GM18867 (cell line): ENCODE results near the gene KRTAP1-1.
"Not testable (repeated sequence)": the region's sequence is repeated elsewhere in the genome, so short reads cannot be mapped to it uniquely, and the experiment has no call there.

Experiments
- ATAC-seq: cut with Tn5 transposase; IDR thresholded peaks from one replicate; pipeline ENCODE4 v1.9.1; 2021; ENCODE audit warnings: mild to moderate bottlenecking, moderate library complexity; ENCODE audit not compliant: unreplicated experiment

KRTAP1-1 gene

GRCh38 chr17:41057547-41057946, 16.3 kb upstream of the KRTAP1-1 start:
- ATAC-seq: no peak

- ATAC-seq: not testable (repeated sequence)
Measured at GRCh38 chr17:41055130-41055529, 13.9 kb upstream of the KRTAP1-1 start, which contains the start of gene KRTAP2-2. Gene KRTAP2-2 (minus strand): TSS chr17:41055230. CDS start chr17:41055211, 19 bp downstream.

- not testable (repeated sequence) for ATAC-seq
Measured at GRCh38 chr17:41054556-41054955, 13.3 kb upstream of the KRTAP1-1 start.

GRCh38 chr17:41054025-41054424, 12.8 kb upstream of the KRTAP1-1 start:
- no peak for ATAC-seq

GRCh38 chr17:41052566-41052965, 11.3 kb upstream of the KRTAP1-1 start:
- ATAC-seq: no peak

GRCh38 chr17:41049110-41049509, 7.9 kb upstream of the KRTAP1-1 start:
- no peak for ATAC-seq

- no peak for ATAC-seq
Measured at GRCh38 chr17:41048441-41048840, 7.2 kb upstream of the KRTAP1-1 start.

- ATAC-seq: not testable (repeated sequence)
Measured at GRCh38 chr17:41046735-41047465, 5.7 kb upstream of the KRTAP1-1 start, which contains the start of gene KRTAP2-1. Gene KRTAP2-1 (minus strand): TSS chr17:41047316. CDS start chr17:41047267, 49 bp downstream.

GRCh38 chr17:41042953-41043352, 1.7 kb upstream of the KRTAP1-1 start:
- ATAC-seq: no peak

- no peak for ATAC-seq
Measured at GRCh38 chr17:41037853-41038350, 3.3 kb downstream of the KRTAP1-1 start.

GRCh38 chr17:41034346-41034935, 6.8 kb downstream of the KRTAP1-1 start, which contains the start of gene KRTAP1-3:
Gene KRTAP1-3 (minus strand): TSS chr17:41034874. CDS start chr17:41034821, 53 bp downstream.
- not testable (repeated sequence) for ATAC-seq

- no peak for ATAC-seq
Measured at GRCh38 chr17:41029633-41030245, 11.5 kb downstream of the KRTAP1-1 start, which contains the start of gene KRTAP1-4. Gene KRTAP1-4 (minus strand): TSS chr17:41030195. CDS start chr17:41030078, 117 bp downstream.

GRCh38 chr17:41026715-41027471, 14.4 kb downstream of the KRTAP1-1 start, which contains the start of gene KRTAP1-5:
Gene KRTAP1-5 (minus strand): TSS chr17:41027208. CDS start chr17:41027155, 53 bp downstream.
- ATAC-seq: no peak

GRCh38 chr17:41024697-41025096, 16.6 kb downstream of the KRTAP1-1 start:
- no peak for ATAC-seq

GRCh38 chr17:41020336-41020735, 20.9 kb downstream of the KRTAP1-1 start:
- ATAC-seq: no peak

GRCh38 chr17:41019415-41019814, 21.8 kb downstream of the KRTAP1-1 start:
- ATAC-seq: no peak

- ATAC-seq: no peak
Measured at GRCh38 chr17:41018541-41018940, 22.7 kb downstream of the KRTAP1-1 start.

GRCh38 chr17:41016578-41017215, 24.6 kb downstream of the KRTAP1-1 start:
- ATAC-seq: no peak

GRCh38 chr17:41015454-41015853, 25.8 kb downstream of the KRTAP1-1 start:
- no peak for ATAC-seq

- ATAC-seq: no peak
Measured at GRCh38 chr17:41013606-41014005, 27.6 kb downstream of the KRTAP1-1 start.
